Hematopoietic multipotent progenitor cell treated with erythropoietin and hydrocortisone succinate and interleukin-3 and kit ligand, for 8 days (in vitro differentiated cells): ENCODE results near the gene C5orf63.
"Not testable (repeated sequence)": the region's sequence is repeated elsewhere in the genome, so short reads cannot be mapped to it uniquely, and the experiment has no call there.

Experiments
- DNase-seq: peaks from one replicate; pipeline ENCODE4 v3.0.0-alpha.2; 2015

The C5orf63 gene

GRCh38 chr5:127030259-127031146, 42.8 kb downstream of the C5orf63 start, which contains the start of gene MARCHF3:
Gene MARCHF3, minus strand, starts transcription at chr5:127030558. Its CDS starts 112,387 bp downstream, at chr5:126918171.
- DNase-seq, result peak; percentile 94

- DNase-seq, result peak; percentile 76
Observed at GRCh38 chr5:127029581-127030258, 43.6 kb downstream of the C5orf63 start.

GRCh38 chr5:127028822-127029457, 44.4 kb downstream of the C5orf63 start:
- peak; percentile 38 for DNase-seq

DNA sequence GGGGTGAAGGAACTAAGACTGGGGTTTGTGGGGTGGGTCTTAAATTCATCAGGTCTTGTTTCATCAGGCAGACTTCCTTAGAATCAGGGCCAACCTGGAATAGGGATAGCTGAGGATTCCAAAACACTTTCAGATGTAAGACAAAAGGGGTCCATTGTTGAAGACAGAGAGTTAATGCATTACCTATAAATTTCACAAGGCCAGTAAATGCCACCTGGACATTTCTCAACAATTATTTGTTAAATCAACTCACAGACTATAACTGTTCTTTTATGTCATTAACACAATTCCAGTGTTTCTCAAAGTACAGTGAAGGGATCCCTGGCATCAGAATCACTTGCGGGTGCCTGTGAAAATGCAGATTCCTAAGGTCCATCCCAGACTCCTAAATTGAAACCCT, 45.8 kb downstream of the C5orf63 start:
- no peak for DNase-seq

- DNase-seq, result no peak
Observed at GRCh38 chr5:127026166-127026565, 47.1 kb downstream of the C5orf63 start.

- DNase-seq, result no peak
Observed at GRCh38 chr5:127025467-127025866, 47.8 kb downstream of the C5orf63 start.

DNA sequence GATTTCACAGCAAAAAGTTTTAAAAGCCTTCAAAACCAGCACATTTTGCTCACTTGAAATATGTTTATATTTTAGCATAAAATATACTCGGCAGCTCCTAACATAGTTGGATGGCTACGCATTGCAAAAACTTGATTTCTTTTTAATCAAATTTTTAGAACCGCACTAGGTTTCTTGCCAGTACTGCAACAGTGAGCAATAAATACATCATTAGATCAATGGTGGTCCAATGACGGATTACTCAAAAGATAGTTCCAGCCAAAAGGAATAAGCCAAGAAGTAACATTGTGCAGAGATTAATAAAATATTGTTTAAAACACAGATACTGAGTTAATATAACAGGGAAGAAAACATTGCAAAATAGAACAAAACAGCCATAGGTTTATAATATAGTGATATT, 48.5 kb downstream of the C5orf63 start:
- no peak for DNase-seq

GRCh38 chr5:127023552-127024191, 49.6 kb downstream of the C5orf63 start:
- DNase-seq, result not testable (repeated sequence)

DNA sequence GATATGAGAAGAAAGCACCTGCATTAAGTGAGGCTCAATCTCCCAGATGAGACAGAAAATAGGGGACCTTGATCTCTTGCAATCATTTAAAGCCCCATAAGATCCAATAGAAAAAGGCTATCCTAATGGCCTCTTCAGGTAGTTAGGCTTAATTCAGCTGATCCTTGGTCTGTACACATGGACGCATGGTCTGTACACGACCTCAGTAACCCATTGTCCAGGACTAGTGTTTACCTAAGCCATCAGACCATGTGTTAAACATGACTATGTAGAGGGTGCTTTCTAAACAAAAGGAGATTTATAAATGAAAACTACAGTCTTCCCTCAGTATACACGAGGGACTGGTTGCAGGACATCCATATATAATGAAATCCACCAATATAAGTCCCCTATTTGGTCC, 50.5 kb downstream of the C5orf63 start:
- no peak for DNase-seq

DNA sequence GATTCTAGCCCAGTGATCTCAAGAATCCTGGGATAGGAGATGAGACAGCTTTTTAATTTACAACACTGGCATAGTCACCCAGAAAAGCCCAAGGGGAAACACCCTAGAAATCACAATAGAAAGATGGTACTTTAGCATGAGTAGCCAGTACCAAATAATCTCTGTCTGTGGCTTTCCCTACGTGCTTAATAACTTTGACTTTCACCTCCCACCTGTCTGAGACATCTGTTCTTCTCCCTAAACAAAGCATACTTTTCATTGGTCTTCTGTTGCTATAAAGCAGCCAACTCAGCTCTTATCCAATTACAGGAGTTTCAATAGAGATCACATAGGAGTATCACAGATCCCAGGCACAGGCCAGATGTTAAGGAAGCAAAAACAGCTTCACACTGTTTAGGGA, 53.4 kb downstream of the C5orf63 start:
- no peak for DNase-seq

GRCh38 chr5:127016722-127017121, 56.6 kb downstream of the C5orf63 start:
- not testable (repeated sequence) for DNase-seq

GRCh38 chr5:127015716-127016115, 57.6 kb downstream of the C5orf63 start:
- DNase-seq, result no peak

DNA sequence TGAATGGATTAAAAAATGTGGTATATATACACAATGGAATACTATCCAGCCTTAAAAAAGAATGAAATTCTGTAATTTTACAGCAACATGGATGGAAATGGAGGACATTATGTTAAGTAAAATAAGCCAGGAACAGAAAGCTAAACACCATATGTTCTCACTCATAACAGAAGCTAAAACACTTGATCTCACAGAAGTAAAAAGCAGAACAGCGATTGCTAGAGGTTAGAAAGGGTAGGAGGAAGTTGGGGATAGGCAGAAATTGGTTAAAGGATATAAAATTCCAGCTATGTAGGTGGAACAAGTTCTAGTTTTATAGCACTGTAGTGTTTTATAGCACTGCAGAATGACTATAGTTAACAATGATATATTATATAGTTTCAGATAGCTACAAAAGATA, 58.7 kb downstream of the C5orf63 start:
- no peak for DNase-seq

GRCh38 chr5:127013407-127013806, 59.9 kb downstream of the C5orf63 start:
- no peak for DNase-seq

- no peak for DNase-seq
Observed at GRCh38 chr5:127012916-127013315, 60.4 kb downstream of the C5orf63 start.

DNA sequence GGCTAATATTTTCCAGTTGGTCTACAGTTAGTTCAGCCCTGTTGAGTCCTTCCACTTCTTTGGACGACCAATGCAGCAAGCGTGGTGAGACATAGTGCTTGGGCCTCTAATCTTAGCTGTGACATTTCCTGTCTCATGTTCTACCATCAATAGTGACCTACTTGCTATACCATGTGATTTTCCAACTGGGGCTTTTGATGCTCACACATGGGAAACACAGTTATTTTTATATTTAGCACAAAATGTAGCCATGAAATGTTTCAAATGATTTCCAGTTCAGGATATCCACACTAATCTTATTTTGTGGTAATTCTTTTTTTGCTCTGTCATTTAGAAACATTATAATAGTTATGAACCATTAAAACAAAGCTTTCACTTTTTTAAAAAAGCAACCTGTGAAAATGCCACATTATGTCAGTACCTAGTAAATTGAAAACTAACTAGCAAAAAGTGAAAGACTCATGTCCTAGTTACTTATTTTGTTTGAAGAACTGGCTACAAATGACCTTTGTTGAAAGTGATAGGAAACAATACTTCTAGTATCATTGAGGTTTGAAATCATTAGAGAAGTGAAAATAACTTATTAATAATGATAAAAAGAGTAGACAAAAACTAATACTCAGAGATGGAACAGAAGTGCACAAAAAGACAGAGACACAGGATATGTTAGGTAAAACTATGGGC, 61.2 kb downstream of the C5orf63 start:
- no peak for DNase-seq

GRCh38 chr5:127011153-127011552, 62.1 kb downstream of the C5orf63 start:
- DNase-seq, result no peak

DNA sequence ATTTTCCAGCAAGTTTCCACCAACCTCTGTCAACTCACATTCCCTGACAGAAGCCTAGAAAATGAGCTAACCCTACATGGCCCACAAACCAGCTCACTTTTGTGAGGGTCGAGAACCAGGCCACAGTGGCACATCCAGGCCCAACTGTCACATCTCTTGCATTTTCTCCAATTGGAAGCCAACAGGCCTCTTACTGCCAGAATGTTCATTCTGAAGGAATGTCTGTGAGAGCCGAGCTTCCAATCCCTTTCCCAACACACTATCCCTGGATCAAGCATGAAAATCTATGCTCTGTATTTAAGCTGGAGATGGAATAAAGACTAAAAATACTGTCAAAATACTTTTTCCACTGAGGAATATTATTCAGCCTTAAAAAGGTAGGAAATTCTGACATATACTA, 62.9 kb downstream of the C5orf63 start:
- DNase-seq, result no peak

DNA sequence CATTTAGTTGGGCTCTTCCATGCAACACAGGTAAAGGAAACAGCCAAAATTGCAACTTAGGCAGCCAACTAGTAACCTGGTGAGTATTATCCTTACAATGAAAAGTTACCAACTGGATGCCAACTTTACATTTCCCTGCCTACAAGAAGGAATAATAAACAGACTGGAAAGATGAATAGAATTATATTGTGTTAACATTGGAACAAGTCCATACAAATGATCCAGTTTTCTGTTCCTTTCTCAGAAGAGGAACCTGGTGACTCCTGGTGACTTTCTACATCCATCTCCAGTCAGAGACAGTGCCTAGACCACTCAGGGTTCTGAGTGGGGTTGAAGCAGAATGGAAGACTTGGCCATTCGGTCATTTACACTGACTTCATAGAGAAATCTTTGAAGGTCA, 63.5 kb downstream of the C5orf63 start:
- no peak for DNase-seq

DNA sequence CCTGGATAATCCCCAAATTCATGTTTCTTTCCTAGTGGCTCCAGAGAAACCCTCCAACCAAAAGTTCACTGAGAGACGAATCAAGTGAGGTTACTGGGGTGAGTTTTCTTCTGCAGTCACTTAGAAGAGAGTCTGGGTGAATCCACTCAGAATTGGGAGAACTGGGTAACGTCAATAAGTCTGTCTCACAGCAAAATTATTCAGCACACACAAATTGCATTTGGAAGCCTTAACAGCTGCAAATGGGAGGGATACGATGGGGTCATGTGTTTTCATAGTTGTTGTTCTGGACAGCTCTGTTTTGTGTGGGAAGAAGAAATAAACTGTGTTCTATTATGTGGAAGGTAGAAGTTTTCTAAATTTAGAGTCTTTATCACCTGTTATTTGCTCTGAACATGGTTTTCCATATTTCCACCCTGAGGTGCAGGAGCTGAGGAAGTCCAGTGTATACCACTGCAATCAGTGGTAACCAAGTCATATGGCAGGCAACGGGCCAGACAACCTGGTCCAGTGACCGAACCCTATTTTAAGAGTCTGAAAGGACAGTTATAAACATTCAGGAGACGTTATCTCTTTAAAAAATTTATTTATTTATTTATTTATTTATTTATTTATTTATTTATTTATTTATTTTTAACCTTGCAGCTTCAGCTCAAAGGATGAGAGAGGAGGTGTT, 64.9 kb downstream of the C5orf63 start:
- no peak for DNase-seq

DNA sequence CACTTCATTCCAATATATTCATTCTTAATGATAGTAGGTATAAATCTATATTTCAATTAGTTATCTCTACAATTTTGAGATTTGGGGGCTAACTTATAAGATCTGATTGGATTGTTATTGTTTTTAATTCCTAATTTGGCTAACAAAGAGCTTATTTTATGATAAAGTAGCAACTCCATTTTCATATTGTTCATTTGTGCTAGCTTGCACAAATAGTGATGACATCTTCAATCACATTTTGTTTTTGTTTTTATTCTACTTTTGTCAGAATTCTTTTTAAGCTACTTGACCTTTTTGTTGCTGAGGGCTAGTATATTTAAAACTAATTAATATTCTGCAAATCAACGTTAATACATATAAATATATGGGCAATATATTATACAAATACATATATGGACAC, 65.8 kb downstream of the C5orf63 start:
- no peak for DNase-seq

- no peak for DNase-seq
Observed at GRCh38 chr5:127006744-127007143, 66.6 kb downstream of the C5orf63 start.
